Limb (tissue), 2 donors: Measurements from ENCODE around the gene C9orf50.
"Not testable (repeated sequence)": the region's sequence is repeated elsewhere in the genome, so short reads cannot be mapped to it uniquely, and the experiment has no call there.

Experiments
- DNase-seq, 2 donors: peaks; one replicate each; pipeline ENCODE4 v3.0.0-alpha.2; 2016; ENCODE audit errors: extremely low spot score in 2 of 2

The C9orf50 gene

DNA sequence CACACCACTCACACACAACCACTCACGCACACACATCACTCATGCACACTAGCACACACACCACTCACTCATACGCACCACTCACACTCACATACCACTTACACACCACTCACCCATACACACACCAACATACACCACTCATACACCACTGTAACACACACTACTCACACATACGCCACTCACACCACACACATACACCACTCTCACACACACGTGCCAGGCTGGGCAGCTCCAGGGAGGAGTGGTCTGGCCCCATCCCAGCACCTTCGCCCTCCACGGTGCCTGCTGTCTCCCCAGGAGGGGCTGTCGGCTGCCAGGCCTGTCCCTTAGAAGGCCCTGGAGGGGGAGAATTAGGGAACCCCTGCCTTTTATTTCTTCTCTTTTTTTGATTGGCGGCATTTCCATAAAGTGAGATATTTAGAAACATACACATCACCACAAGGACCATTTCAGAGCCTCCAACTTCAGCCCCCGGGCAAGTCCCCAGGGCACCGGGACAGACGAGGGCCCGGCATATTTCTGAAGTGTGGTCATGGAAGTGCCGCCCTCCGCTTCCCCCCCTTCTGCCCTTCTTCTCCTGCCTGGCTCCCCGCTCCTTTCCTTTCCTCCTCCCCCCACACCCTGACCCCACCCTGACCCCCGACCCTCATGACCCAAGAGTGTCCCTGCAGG is 27.3 kb upstream of the C9orf50 start:
- DNase-seq: no peak

- DNase-seq: no peak
These were observed 26.7 kb upstream of the C9orf50 start for GRCh38 chr9:129647635-129648034.

DNA sequence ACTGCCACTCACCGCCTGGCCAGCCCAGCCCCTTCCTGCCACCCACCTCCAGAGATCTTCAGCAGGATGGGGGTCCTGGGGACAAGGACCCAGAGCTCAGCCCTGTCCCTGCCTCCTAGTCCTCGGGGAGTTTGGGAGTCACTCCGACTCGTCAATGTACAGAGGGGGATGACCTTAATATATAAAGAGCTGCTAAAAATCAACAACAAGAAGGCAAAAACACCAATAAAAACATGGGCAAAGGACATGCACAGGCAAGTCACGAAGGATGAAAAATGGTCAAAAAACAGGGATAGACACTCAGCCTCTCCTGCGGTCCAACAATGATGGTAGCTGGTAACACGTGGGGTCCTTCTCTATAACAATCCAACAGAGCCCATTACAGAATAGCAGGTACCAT is 25.8 kb upstream of the C9orf50 start:
- no peak for DNase-seq

DNA sequence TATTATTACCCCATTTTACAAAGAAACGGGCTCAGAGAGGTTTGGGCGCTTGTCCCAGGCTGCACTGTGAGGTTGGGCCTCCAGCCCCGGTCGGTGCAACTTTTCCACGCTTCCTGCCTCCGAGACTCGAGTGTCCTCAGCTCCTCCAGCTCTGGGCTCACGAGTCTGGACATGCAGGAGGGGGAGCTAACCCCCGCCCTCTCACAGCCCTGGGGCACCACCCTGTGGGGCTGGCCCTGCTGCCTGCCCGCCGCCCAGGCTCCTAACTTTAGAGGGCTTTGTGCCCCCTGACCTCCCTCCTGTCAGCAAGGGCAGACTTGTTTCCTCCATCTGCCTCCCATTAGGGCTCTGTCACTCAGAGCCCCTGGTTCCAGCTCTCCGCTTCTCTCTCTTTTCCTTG is 25.4 kb upstream of the C9orf50 start:
- DNase-seq: no peak

- no peak for DNase-seq
These were observed 24.0 kb upstream of the C9orf50 start for GRCh38 chr9:129644902-129645301.

- no peak for DNase-seq
These were observed 23.5 kb upstream of the C9orf50 start for GRCh38 chr9:129644365-129644764.

GRCh38 chr9:129643706-129644105 is 22.8 kb upstream of the C9orf50 start:
- no peak for DNase-seq

DNA sequence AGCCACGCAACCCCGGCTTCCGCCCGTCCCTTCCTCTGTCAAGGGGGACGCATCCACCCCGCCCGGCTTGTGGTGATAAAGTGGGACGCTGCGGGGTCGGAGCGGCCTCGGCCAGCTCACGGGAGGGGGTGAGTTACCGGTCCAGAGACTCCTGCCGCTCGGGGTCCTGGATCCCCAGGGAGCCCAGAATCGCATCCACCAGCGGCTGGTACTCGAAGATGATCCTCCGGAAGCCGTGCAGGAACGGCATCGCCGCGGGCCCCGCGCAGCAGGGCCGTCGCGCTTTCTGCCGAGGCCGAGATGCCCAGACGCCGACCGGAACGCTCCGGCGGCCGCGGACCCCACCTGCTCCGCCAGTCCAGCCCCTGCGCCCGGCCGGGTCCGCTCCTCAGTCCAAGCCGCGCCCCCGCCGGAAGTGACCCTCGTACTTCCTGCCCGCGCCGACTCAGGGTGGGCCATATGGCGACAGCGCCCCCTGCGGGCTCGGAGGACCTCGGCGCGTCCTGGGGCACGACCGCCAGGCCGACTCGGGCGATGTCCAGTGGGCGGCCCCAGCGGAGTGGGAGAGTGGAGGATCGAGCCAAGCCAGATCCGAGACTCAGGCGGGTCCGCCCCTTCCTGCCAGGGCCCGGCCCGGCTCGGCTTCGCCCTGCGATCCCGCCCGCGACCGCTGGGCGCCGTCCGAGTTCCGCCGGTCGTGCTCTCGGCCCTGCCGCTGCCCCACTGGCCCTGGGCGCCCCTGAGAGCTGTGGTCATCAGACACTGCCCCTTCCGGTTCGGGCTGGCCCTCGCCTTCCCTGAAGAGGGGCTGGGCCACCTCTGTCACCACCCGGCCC is 21.1 kb upstream of the C9orf50 start, which contains the start of gene ASB6:
TSS of gene ASB6 (minus strand) at position 402 of the 836 bp plus-strand sequence. CDS start at position 250, 152 bp downstream.
- peak; percentile 94 to 99 for DNase-seq

- no peak for DNase-seq
These were observed 20.2 kb upstream of the C9orf50 start for GRCh38 chr9:129640871-129641749.

- DNase-seq: no peak
These were observed 19.4 kb upstream of the C9orf50 start for GRCh38 chr9:129640086-129640870.

- no peak for DNase-seq
These were observed 18.8 kb upstream of the C9orf50 start for GRCh38 chr9:129639756-129640085.

GRCh38 chr9:129639034-129639630 is 18.2 kb upstream of the C9orf50 start:
- DNase-seq: no peak

- DNase-seq: no peak
These were observed 17.0 kb upstream of the C9orf50 start for GRCh38 chr9:129637673-129638439.

- DNase-seq: no peak
These were observed 16.2 kb upstream of the C9orf50 start for GRCh38 chr9:129637102-129637501.

DNA sequence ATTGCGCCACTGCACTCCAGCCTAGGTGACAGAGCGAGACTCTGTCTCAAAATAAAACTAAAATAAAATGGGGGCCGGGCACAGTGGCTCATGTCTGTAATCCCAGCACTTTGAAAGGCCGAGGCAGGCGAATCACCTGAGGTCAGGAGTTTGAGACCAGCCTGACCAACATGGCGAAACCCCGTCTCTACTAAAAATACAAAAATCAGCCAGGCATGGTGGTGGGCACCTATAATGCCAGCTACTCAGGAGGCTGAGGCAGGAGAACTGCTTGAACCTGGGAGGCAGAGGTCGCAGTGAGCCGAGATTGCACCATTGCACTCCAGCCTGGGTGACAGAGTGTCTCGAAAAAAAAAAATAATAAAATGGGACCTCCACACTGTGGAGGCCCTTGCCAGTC is 15.4 kb upstream of the C9orf50 start:
- DNase-seq: not testable (repeated sequence)

GRCh38 chr9:129635099-129636065 is 14.5 kb upstream of the C9orf50 start:
- no peak for DNase-seq

DNA sequence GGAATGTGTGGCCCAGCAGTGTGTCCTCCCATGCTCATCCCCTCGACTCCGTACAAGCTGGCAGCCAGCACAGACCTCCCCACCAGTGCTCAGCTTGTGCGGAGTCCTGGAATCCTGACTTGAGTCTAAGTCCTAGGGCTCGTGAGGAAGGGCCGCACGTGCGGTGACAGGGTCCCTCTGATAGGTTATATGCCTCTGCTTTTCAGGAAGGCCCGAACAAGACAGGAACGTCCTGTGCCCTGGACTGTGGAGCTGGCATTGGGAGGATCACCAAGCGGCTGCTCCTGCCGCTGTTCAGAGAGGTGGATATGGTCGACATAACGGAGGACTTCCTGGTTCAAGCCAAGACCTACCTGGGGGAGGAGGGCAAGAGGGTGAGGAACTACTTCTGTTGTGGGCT is 12.9 kb upstream of the C9orf50 start:
- no peak for DNase-seq

DNA sequence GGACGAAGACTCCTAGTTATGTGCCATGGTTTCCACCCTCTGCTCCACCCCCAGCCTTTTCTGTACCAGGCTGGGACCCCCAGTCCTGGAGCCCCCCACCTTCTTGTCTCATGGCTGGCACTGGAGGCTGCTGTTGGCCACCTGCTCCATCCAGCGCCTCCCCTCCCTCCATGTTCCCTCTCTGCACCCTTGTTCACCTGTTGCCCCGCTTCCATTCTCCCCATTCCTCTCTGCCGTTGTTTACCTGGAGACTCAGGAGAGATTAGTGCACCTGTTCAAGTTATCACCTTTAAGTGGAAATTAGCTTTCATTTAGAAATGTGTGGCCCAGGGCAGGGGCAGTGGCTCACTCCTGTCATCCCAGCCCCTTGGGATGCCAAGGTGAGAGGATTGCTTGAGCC is 12.3 kb upstream of the C9orf50 start:
- no peak for DNase-seq

GRCh38 chr9:129632460-129632859 is 11.6 kb upstream of the C9orf50 start:
- no peak for DNase-seq
